Suprapubic skin (tissue), 4 donors: ENCODE data around the gene GBGT1.

Experiments used
- EP300 ChIP-seq: sonication (generic); formaldehyde crosslinking; IDR thresholded peaks from one replicate; pipeline ENCODE4 v1.6.1; 2017; ENCODE audit warnings: antibody characterized with exemption
- POLR2A ChIP-seq, 2 donors: fragments of 450-650 bp; IDR thresholded peaks; one replicate each; pipeline ENCODE4 v1.6.1; 2017; ENCODE audit warnings: antibody characterized with exemption in 2 of 2, mild to moderate bottlenecking in 2 of 2, moderate library complexity in 2 of 2
- POLR2AphosphoS5 ChIP-seq, 3 donors: sonication (generic); formaldehyde crosslinking; IDR thresholded peaks; one replicate each; pipeline ENCODE4 v1.6.1; 2017; ENCODE audit warnings: antibody characterized with exemption in 3 of 3
- TF ChIP-seq, protein P1 (sequence below), 2 donors: fragments of 200-600 bp in 1 of 2; fragments of 450-650 bp in 1 of 2; sonication (generic) in 1 of 2; IDR thresholded peaks; one replicate each; pipeline ENCODE4 v1.5.1; 2016 to 2019; ENCODE audit warnings: antibody characterized with exemption in 2 of 2, mild to moderate bottlenecking in 1 of 2, moderate library complexity in 1 of 2

- TF ChIP-seq, protein P1, sequence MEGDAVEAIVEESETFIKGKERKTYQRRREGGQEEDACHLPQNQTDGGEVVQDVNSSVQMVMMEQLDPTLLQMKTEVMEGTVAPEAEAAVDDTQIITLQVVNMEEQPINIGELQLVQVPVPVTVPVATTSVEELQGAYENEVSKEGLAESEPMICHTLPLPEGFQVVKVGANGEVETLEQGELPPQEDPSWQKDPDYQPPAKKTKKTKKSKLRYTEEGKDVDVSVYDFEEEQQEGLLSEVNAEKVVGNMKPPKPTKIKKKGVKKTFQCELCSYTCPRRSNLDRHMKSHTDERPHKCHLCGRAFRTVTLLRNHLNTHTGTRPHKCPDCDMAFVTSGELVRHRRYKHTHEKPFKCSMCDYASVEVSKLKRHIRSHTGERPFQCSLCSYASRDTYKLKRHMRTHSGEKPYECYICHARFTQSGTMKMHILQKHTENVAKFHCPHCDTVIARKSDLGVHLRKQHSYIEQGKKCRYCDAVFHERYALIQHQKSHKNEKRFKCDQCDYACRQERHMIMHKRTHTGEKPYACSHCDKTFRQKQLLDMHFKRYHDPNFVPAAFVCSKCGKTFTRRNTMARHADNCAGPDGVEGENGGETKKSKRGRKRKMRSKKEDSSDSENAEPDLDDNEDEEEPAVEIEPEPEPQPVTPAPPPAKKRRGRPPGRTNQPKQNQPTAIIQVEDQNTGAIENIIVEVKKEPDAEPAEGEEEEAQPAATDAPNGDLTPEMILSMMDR (IDR thresholded peaks at IDR 0.05): no peak
- no peak for TF ChIP-seq POLR2A (IDR thresholded peaks at IDR 0.05)
- no peak for TF ChIP-seq POLR2AphosphoS5 (IDR thresholded peaks at IDR 0.05)
- no peak for TF ChIP-seq EP300
These were observed 3.5 kb upstream of the GBGT1 start for GRCh38 chr9:133167096-133167730.
